OCI-LY7 (cell line): ENCODE data around the gene IZUMO1.

ENCODE experiments used
- EZH2phosphoT487 ChIP-seq: fragments of 200-600 bp; sonication (generic); IDR thresholded peaks from 2 replicates; pipeline ENCODE4 v1.6.1; 2018; ENCODE audit warnings: low read depth, borderline replicate concordance, mild to moderate bottlenecking, mixed run types, antibody characterized with exemption, low read length, moderate library complexity, mixed read lengths
- TF ChIP-seq, protein P1 (sequence below): fragments of 200-600 bp; sonication (generic); conservative IDR thresholded peaks from 2 replicates; pipeline ENCODE4 v1.5.1; 2014; ENCODE audit warnings: mild to moderate bottlenecking, antibody characterized with exemption, low read length, moderate library complexity, mixed read lengths

DNA sequence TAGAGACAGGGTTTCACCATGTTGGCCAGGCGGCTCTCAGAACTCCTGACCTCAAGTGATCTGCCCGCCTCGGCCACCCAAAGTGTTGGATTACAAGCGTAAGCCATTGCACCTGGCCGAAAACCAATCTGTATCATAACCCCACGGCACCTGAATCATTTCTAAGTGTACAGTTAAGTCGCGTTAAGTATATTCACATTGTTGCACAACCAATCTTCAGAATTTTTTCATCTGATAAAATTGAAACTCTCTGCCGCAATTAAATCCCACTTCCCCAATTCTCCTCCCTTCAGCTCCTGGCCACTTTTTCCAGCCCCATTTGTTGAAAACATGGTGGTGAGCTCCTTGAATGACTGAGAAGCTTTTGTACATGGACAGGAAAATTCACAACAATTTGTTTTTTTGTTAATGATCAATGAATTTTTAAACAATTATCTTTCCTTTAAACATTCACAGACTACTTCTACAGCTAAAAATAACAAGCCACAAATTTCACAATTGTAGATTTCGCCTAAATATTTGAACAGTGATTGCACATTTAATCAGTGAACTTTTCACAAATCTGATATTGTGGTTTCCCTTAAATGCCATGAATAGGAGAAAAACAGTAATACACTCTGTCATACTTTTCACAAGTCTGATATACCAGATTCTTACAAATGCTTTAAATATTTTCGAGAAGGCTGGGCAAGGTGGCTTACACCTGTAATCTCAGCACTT is 22.4 kb upstream of the IZUMO1 start:
- TF ChIP-seq, protein P1, sequence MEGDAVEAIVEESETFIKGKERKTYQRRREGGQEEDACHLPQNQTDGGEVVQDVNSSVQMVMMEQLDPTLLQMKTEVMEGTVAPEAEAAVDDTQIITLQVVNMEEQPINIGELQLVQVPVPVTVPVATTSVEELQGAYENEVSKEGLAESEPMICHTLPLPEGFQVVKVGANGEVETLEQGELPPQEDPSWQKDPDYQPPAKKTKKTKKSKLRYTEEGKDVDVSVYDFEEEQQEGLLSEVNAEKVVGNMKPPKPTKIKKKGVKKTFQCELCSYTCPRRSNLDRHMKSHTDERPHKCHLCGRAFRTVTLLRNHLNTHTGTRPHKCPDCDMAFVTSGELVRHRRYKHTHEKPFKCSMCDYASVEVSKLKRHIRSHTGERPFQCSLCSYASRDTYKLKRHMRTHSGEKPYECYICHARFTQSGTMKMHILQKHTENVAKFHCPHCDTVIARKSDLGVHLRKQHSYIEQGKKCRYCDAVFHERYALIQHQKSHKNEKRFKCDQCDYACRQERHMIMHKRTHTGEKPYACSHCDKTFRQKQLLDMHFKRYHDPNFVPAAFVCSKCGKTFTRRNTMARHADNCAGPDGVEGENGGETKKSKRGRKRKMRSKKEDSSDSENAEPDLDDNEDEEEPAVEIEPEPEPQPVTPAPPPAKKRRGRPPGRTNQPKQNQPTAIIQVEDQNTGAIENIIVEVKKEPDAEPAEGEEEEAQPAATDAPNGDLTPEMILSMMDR = no peak
- TF ChIP-seq EZH2phosphoT487 = no peak
